Endodermal cell (in vitro differentiated cells): ENCODE measurements around the gene CFAP65. TPM values are rescaled to one million over a fixed set of nuclear protein-coding genes. Genes with fewer than 3 reads are reported as not detected.
A peak's percentile ranks its signal among the peaks of the same experiment; 100 is the strongest.

Experiments used
- DNase-seq: peaks from one replicate; pipeline ENCODE4 v3.0.0-alpha.2; 2017
- H3K27ac ChIP-seq: 2 replicates; pipeline ENCODE4 v1.5.1; 2013; ENCODE audit warnings: mild to moderate bottlenecking, low read depth, low read length, moderate library complexity
- H3K27me3 ChIP-seq: 2 replicates; pipeline ENCODE4 v1.6.1; 2013; ENCODE audit warnings: mild to moderate bottlenecking, low read length, moderate library complexity; ENCODE audit not compliant: insufficient read depth, control insufficient read depth, poor library complexity, severe bottlenecking
- H3K36me3 ChIP-seq: 2 replicates; pipeline ENCODE4 v1.7.0; 2013; ENCODE audit warnings: mild to moderate bottlenecking, low read length, moderate library complexity; ENCODE audit not compliant: control insufficient read depth, insufficient read depth
- H3K4me1 ChIP-seq: one replicate; pipeline ENCODE4 v1.7.0; 2013; ENCODE audit warnings: low read length; ENCODE audit not compliant: control insufficient read depth, insufficient read depth
- H3K4me3 ChIP-seq: 2 replicates; pipeline ENCODE4 v1.5.1; 2013; ENCODE audit warnings: mild to moderate bottlenecking, low read length, moderate library complexity
- H3K9ac ChIP-seq: 2 replicates; pipeline ENCODE4 v1.6.1; 2013; ENCODE audit warnings: mild to moderate bottlenecking, low read length, moderate library complexity; ENCODE audit not compliant: poor library complexity, severe bottlenecking; ENCODE audit errors: extremely low read depth
- H3K9me3 ChIP-seq: 2 replicates; pipeline ENCODE4 v1.6.1; 2013; ENCODE audit warnings: mild to moderate bottlenecking, low read length, moderate library complexity; ENCODE audit not compliant: control insufficient read depth
- H3K27ac Mint-ChIP-seq: 2 replicates; pipeline ENCODE4 v1.8.0; 2020; ENCODE audit warnings: mixed read lengths
- H3K27me3 Mint-ChIP-seq: 2 replicates; pipeline ENCODE4 v1.8.0; 2021; ENCODE audit warnings: mild to moderate bottlenecking, mixed read lengths; ENCODE audit not compliant: insufficient read depth
- H3K36me3 Mint-ChIP-seq: 2 replicates; pipeline ENCODE4 v1.8.0; 2020; ENCODE audit warnings: low read depth, mixed read lengths
- H3K4me1 Mint-ChIP-seq: 2 replicates; pipeline ENCODE4 v1.8.0; 2020; ENCODE audit warnings: mixed read lengths
- H3K4me3 Mint-ChIP-seq: 2 replicates; pipeline ENCODE4 v1.8.0; 2020; ENCODE audit warnings: mild to moderate bottlenecking, moderate library complexity, mixed read lengths
- H3K9me3 Mint-ChIP-seq: 2 replicates; pipeline ENCODE4 v1.8.0; 2020; ENCODE audit warnings: mild to moderate bottlenecking, mixed read lengths
- CTCF ChIP-seq: fragments of 200-600 bp; sonication (generic); conservative IDR thresholded peaks from 2 replicates; pipeline ENCODE4 v1.5.0; 2021; ENCODE audit warnings: antibody characterized with exemption, mild to moderate bottlenecking
- WGBS, 2 experiments: methylation state at CpG; one replicate each; pipeline versions ENCODE4 v1.1.5 to v1.1.7; 2013; ENCODE audit warnings: missing lambda C conversion rate in 2 of 2, mixed read lengths in 1 of 2; ENCODE audit not compliant: insufficient coverage in 1 of 2, insufficient read length in 1 of 2; 5-methylcytosine and 5-hydroxymethylcytosine counted together
- total RNA-seq, 2 donors: library from RNA; stranded (reverse); fragmentation: NEBNext Ultra II Directional in 1 of 2; extraction: Animal tissue kit (Norgen Biotek cat#: 25700) in 1 of 2; gene quantifications; 2 replicates in 1 of 2; 3 replicates in 1 of 2; pipeline ENCODE4 v1.2.1, GENCODE V29; 2021

Gene CFAP65
- total RNA-seq, 2 donors from 2014 or later = 0.84 to 1.5 TPM

GRCh38 chr2:219029829-219030165, 11.5 kb downstream of the CFAP65 start:
- H3K27ac Mint-ChIP-seq = no peak overlapping the region
- peak; percentile 95 for TF ChIP-seq CTCF
- no peaks in the 10 kb centered on the region for H3K4me1 ChIP-seq

GRCh38 chr2:219028996-219029828, 12.1 kb downstream of the CFAP65 start:
- WGBS, 2 experiments = 77 to 78% methylated on average over 11 to 13 of the region's 13 CpGs
- Mint-ChIP-seq H3K4me1 (peaks cover 3% of the 10 kb centered on the region), H3K27ac (no peak overlapping the region), H3K4me3 (no peak overlapping the region), H3K9me3 (no peaks in the 10 kb centered on the region), H3K27me3 (peaks cover 26% of the 10 kb centered on the region), H3K36me3 (no peaks in the 10 kb centered on the region)
- Histone ChIP-seq H3K27me3 (peaks cover 15% of the 10 kb centered on the region), H3K9me3 (no peaks in the 10 kb centered on the region), H3K4me1 (no peaks in the 10 kb centered on the region), H3K27ac (no peak overlapping the region), H3K9ac (no peak overlapping the region), H3K4me3 (no peak overlapping the region), H3K36me3 (no peaks in the 10 kb centered on the region)
- no peak for DNase-seq
- no peak for TF ChIP-seq CTCF

More at GRCh38 chr2:219029829-219030165, 11.5 kb downstream of the CFAP65 start:
- 54 to 60% methylated on average over 8 to 9 of the region's 9 CpGs for WGBS, 2 experiments
- H3K4me3 Mint-ChIP-seq = no peak overlapping the region
- Histone ChIP-seq H3K27ac (no peak overlapping the region), H3K36me3 (no peaks in the 10 kb centered on the region), H3K9ac (no peak overlapping the region), H3K4me3 (no peak overlapping the region), H3K9me3 (no peaks in the 10 kb centered on the region), H3K27me3 (peaks cover 21% of the 10 kb centered on the region)
- no peaks in the 10 kb centered on the region for H3K36me3 Mint-ChIP-seq
- no peaks in the 10 kb centered on the region for H3K9me3 Mint-ChIP-seq
- peaks cover 3% of the 10 kb centered on the region for H3K4me1 Mint-ChIP-seq
- peak; percentile 94 for DNase-seq
- peaks cover 32% of the 10 kb centered on the region for H3K27me3 Mint-ChIP-seq

GRCh38 chr2:219028141-219028540, 13.2 kb downstream of the CFAP65 start:
- Histone ChIP-seq H3K36me3 (no peaks in the 10 kb centered on the region), H3K4me3 (no peak overlapping the region), H3K4me1 (no peaks in the 10 kb centered on the region), H3K27me3 (peaks cover 4% of the 10 kb centered on the region), H3K9me3 (no peaks in the 10 kb centered on the region), H3K27ac (no peak overlapping the region), H3K9ac (no peak overlapping the region)
- TF ChIP-seq CTCF = no peak
- Mint-ChIP-seq H3K9me3 (no peaks in the 10 kb centered on the region), H3K36me3 (no peaks in the 10 kb centered on the region), H3K27me3 (peaks cover 18% of the 10 kb centered on the region), H3K27ac (no peak overlapping the region), H3K4me1 (peaks cover 3% of the 10 kb centered on the region), H3K4me3 (no peak overlapping the region)
- no peak for DNase-seq
- WGBS, 2 experiments = 80 to 84% methylated on average over 3 to 5 of the region's 5 CpGs
